Measurements from ENCODE around the gene DNM2.

GRCh38 chr19:10763828-10764339, 46.0 kb downstream of the DNM2 start:
- TF ChIP-seq, protein P1, sequence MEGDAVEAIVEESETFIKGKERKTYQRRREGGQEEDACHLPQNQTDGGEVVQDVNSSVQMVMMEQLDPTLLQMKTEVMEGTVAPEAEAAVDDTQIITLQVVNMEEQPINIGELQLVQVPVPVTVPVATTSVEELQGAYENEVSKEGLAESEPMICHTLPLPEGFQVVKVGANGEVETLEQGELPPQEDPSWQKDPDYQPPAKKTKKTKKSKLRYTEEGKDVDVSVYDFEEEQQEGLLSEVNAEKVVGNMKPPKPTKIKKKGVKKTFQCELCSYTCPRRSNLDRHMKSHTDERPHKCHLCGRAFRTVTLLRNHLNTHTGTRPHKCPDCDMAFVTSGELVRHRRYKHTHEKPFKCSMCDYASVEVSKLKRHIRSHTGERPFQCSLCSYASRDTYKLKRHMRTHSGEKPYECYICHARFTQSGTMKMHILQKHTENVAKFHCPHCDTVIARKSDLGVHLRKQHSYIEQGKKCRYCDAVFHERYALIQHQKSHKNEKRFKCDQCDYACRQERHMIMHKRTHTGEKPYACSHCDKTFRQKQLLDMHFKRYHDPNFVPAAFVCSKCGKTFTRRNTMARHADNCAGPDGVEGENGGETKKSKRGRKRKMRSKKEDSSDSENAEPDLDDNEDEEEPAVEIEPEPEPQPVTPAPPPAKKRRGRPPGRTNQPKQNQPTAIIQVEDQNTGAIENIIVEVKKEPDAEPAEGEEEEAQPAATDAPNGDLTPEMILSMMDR (IDR thresholded peaks at IDR 0.05), result no peak
- TF ChIP-seq POLR2A (IDR thresholded peaks at IDR 0.05), result no peak

Data from lower leg skin (tissue), 3 donors.